Measurements from ENCODE around the gene FN1. TPM values are rescaled to one million over a fixed set of nuclear protein-coding genes. Genes with fewer than 3 reads are reported as not detected.

Gene FN1
- polyA plus RNA-seq, 1 of the 3 experiments (the other 2 are of a cell fraction): 1,671 TPM

- TF ChIP-seq GATA2 (CRISPR knock-in tag; IDR thresholded peaks at IDR 0.05) (no peak), SIN3A (IDR thresholded peaks at IDR 0.05; ENCODE audit: borderline replicate concordance, low read depth, low read length) (no peak), PBX3 (IDR thresholded peaks at IDR 0.05) (peak; percentile 86), JUND (IDR thresholded peaks at IDR 0.05) (peak; percentile 57; the same call in 1 of the 2 replicates)
These were observed 33.9 kb downstream of the FN1 start (continued) for GRCh38 chr2:215401896-215402379.

DNA sequence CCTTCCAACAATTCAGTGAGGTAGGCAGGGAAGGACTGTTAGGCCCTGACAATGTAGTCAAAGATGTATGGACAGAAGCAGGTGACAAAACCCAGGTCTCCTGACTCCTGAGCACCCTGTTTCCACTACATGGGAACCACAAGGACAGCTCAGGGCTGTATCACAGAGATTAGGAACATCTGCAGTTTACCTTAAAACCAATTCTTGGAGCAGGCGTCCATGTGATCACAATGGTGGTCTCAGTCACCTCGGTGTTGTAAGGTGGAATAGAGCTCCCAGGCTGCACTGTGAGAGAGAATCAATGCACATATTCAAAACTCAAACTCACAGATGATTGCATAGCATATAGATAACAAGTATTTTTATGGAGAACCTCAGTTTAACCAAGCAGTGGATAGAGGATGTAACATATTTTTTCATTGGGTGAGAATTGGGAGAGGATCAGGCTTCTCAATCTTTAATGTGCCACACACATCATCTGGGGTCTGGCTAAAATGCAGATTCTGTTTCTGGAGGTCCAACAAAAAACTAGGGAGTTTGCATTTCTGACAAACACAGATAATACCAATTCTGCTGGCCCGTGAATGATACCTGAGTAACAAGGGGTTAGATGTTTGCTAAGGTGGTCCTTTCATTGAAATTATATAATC lies 36.7 kb downstream of the FN1 start:
- ChIA-PET CTCF (interaction anchor here (0.7 kb wide), 1 partner anchor 11 kb away, joined by 3 read pairs; no protein-coding TSS in a partner anchor), POLR2A (no interaction called here)
- H3K4me2 ChIP-seq: peak overlapping the region; percentile 6
- peaks cover 56 to 98% of the 10 kb centered on the region in 2 experiments for H3K36me3 ChIP-seq (replicated peaks in 1 of 2; ENCODE audit: control insufficient read depth in 1 of 2, insufficient read depth in 2 of 2, low read length in 1 of 2)
- no peak overlapping the region for H3K4me3 ChIP-seq (ENCODE audit: low read depth in 2 of 2, low read length in 1 of 2)
- TF ChIP-seq RAD21 (IDR thresholded peaks at IDR 0.05; ENCODE audit: low read length) (no peak), FOSL2 (IDR thresholded peaks at IDR 0.05; ENCODE audit: borderline replicate concordance, low read depth) (no peak), EP300 (IDR thresholded peaks at IDR 0.05; ENCODE audit: borderline replicate concordance in 1 of 2, low read depth in 1 of 2, low read length in 1 of 2) (no peak), RCOR1 (IDR thresholded peaks at IDR 0.05; ENCODE audit: low read length) (no peak), RFX5 (IDR thresholded peaks at IDR 0.05; ENCODE audit: low read length) (no peak), EZH2phosphoT487 (IDR thresholded peaks at IDR 0.05; ENCODE audit: borderline replicate concordance, low read depth) (no peak), GATA2 (CRISPR knock-in tag; IDR thresholded peaks at IDR 0.05) (no peak), PBX3 (IDR thresholded peaks at IDR 0.05) (no peak), NRF1 (IDR thresholded peaks at IDR 0.05; ENCODE audit: low read depth, low read length) (no peak), CHD2 (IDR thresholded peaks at IDR 0.05; ENCODE audit: low read length, partially characterized antibody) (no peak)
- TF ChIP-seq, protein P1, sequence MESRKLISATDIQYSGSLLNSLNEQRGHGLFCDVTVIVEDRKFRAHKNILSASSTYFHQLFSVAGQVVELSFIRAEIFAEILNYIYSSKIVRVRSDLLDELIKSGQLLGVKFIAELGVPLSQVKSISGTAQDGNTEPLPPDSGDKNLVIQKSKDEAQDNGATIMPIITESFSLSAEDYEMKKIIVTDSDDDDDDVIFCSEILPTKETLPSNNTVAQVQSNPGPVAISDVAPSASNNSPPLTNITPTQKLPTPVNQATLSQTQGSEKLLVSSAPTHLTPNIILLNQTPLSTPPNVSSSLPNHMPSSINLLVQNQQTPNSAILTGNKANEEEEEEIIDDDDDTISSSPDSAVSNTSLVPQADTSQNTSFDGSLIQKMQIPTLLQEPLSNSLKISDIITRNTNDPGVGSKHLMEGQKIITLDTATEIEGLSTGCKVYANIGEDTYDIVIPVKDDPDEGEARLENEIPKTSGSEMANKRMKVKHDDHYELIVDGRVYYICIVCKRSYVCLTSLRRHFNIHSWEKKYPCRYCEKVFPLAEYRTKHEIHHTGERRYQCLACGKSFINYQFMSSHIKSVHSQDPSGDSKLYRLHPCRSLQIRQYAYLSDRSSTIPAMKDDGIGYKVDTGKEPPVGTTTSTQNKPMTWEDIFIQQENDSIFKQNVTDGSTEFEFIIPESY (IDR thresholded peaks at IDR 0.05; ENCODE audit: borderline replicate concordance, low read depth): no peak
- TF ChIP-seq, protein P2, sequence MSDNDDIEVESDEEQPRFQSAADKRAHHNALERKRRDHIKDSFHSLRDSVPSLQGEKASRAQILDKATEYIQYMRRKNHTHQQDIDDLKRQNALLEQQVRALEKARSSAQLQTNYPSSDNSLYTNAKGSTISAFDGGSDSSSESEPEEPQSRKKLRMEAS (IDR thresholded peaks at IDR 0.05; ENCODE audit: low read depth): no peak
- TF ChIP-seq, protein P3, sequence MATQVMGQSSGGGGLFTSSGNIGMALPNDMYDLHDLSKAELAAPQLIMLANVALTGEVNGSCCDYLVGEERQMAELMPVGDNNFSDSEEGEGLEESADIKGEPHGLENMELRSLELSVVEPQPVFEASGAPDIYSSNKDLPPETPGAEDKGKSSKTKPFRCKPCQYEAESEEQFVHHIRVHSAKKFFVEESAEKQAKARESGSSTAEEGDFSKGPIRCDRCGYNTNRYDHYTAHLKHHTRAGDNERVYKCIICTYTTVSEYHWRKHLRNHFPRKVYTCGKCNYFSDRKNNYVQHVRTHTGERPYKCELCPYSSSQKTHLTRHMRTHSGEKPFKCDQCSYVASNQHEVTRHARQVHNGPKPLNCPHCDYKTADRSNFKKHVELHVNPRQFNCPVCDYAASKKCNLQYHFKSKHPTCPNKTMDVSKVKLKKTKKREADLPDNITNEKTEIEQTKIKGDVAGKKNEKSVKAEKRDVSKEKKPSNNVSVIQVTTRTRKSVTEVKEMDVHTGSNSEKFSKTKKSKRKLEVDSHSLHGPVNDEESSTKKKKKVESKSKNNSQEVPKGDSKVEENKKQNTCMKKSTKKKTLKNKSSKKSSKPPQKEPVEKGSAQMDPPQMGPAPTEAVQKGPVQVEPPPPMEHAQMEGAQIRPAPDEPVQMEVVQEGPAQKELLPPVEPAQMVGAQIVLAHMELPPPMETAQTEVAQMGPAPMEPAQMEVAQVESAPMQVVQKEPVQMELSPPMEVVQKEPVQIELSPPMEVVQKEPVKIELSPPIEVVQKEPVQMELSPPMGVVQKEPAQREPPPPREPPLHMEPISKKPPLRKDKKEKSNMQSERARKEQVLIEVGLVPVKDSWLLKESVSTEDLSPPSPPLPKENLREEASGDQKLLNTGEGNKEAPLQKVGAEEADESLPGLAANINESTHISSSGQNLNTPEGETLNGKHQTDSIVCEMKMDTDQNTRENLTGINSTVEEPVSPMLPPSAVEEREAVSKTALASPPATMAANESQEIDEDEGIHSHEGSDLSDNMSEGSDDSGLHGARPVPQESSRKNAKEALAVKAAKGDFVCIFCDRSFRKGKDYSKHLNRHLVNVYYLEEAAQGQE (IDR thresholded peaks at IDR 0.05; ENCODE audit: low read depth, low read length): no peak
- H3K79me2 ChIP-seq (ENCODE audit: insufficient read depth): peaks cover 80% of the 10 kb centered on the region
- H4K20me1 ChIP-seq (ENCODE audit: insufficient read depth): peaks cover 73% of the 10 kb centered on the region
- no peak overlapping the region for H3K9ac ChIP-seq
- no peaks in the 10 kb centered on the region for H3K9me3 ChIP-seq
- no peaks in the 10 kb centered on the region for H3K27me3 ChIP-seq (ENCODE audit: insufficient read depth)
- H2AFZ ChIP-seq (ENCODE audit: low read depth): no peak overlapping the region
- no peak for DNase-seq
- 80% methylated on average over 3 of the region's 3 CpGs for WGBS (ENCODE audit: low lambda C conversion rate)
- H3K4me1 ChIP-seq (ENCODE audit: control insufficient read depth in 1 of 2, insufficient read depth in 2 of 2, low read depth in 1 of 2, low read length in 1 of 2): peaks cover 0 to 29% of the 10 kb centered on the region in 2 experiments; a peak in 1 of 4 replicates
- peaks cover 94% of the 10 kb centered on the region for H3F3A ChIP-seq (replicated peaks; ENCODE audit: insufficient read depth)
- H3K9me2 ChIP-seq: no peaks in the 10 kb centered on the region
- H3K27ac ChIP-seq (ENCODE audit: low read depth in 2 of 2, low read length in 1 of 2): peak overlapping the region in 1 of 2 experiments; percentile 51; a peak in 2 of 4 replicates

Measured in SK-N-SH (cell line).